ENCODE results near the gene KIF17.

The KIF17 gene

DNA sequence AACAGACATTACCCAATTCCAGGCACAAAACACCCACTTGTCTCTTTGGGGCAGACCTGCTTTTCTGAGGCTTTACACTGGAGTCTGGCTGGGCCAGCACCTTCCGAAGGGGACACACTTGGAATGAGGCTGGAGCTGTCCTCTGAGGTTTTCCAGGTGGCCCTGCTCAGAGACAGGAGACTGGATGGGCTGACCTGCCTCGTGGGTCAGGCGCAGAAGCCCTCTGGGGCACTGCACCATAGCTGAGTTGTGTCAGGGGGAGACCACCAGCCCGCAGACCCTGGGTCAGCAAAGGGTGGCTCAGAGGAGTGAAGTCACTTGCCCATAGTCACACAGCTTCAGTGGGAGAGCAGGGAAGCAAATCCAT is 12.9 kb upstream of the KIF17 start:
- ATAC-seq (ENCODE audit: low read depth) = no peak
- DNase-seq (ENCODE audit: low spot score) = no peak
- H3K27me3 ChIP-seq (ENCODE audit: insufficient read depth, poor library complexity, severe bottlenecking) = no peaks in the 10 kb centered on the region
- no peaks in the 10 kb centered on the region for H3K9me3 ChIP-seq (ENCODE audit: severe bottlenecking)
- H3K36me3 ChIP-seq (ENCODE audit: low read depth) = no peaks in the 10 kb centered on the region
- no peak overlapping the region for H3K4me3 ChIP-seq (ENCODE audit: severe bottlenecking)
- TF ChIP-seq, protein P1, sequence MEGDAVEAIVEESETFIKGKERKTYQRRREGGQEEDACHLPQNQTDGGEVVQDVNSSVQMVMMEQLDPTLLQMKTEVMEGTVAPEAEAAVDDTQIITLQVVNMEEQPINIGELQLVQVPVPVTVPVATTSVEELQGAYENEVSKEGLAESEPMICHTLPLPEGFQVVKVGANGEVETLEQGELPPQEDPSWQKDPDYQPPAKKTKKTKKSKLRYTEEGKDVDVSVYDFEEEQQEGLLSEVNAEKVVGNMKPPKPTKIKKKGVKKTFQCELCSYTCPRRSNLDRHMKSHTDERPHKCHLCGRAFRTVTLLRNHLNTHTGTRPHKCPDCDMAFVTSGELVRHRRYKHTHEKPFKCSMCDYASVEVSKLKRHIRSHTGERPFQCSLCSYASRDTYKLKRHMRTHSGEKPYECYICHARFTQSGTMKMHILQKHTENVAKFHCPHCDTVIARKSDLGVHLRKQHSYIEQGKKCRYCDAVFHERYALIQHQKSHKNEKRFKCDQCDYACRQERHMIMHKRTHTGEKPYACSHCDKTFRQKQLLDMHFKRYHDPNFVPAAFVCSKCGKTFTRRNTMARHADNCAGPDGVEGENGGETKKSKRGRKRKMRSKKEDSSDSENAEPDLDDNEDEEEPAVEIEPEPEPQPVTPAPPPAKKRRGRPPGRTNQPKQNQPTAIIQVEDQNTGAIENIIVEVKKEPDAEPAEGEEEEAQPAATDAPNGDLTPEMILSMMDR (IDR thresholded peaks at IDR 0.05; ENCODE audit: poor library complexity, severe bottlenecking) = no peak
- peaks cover 12% of the 10 kb centered on the region for H3K4me1 ChIP-seq (ENCODE audit: insufficient read depth, poor library complexity, severe bottlenecking)
- H3K27ac ChIP-seq (ENCODE audit: poor library complexity, severe bottlenecking) = peak overlapping the region; percentile 95

DNA sequence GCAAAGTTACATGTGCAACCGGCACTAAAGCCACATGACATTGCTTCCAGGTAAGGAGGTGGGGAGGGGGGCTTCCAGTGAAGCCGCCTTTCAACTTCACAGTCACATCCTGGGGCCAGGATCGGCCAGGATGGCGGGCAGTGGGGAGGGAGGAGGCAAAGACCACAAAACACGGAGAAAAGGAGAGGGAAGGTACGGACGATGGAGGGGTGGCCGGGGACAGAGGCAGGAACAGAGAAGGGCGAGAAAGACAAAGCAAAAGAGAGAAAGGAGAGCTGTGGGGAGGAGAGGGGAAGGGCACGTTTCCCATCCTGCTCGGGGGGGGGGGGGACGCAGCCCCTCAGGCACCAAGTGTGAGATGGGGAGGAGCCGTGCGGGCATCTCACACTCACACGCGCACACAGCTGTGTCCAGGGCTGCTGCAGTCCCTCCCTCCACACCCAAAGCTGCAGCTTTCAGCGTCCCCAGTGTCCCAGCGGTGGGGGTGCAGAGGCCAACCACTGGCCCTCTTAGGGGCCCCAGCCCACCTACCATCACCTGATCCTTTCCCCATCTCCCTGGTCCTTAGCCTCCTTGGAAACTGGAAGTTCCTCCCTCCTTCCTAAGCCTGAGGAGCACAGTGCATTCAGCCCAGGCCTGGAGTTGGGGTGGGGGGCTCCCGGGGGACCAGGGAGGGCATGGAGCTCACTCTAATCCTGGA is 12.3 kb upstream of the KIF17 start:
- no peak overlapping the region for H3K27ac ChIP-seq (ENCODE audit: poor library complexity, severe bottlenecking)

DNA sequence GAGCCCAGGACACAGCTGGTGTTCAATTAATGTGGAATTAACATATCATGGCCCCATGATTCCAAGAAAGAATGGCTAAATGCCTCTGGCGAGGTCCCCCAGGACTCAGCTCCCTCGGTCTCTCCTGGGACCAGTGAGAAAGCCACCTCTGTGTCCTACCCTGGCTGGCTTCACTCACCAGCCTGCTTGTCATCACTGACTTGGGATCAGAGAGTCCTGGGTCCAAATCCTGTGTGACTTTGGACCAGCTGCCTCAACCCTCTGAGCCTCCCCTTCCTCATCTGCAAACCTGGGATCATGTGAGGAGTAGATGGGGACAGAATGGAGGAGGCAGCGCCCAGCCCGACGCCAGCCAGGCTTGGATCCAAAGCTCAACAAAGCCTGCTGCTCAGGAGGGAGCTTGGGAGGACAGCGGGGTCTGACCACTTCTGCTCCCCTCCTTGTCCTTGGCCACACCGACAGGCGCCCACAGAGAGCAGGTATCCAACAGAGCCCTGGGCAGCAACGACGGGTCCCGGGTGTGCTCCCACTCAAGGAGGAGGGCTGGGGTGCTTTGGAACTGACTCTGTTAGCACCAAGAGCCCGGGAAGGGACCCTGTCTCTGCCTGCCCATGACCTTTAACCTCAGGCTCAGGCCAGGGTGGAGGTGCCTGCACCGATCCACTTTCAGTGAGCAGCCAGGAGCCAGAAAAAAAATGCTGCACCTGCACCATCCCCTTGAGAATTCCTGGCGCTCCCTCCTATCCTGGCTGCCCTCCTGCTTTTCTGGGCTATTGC is 11.5 kb upstream of the KIF17 start:
- peaks cover 8% of the 10 kb centered on the region for H3K4me1 ChIP-seq (ENCODE audit: insufficient read depth, poor library complexity, severe bottlenecking)
- ATAC-seq (ENCODE audit: low read depth) = no peak
- no peaks in the 10 kb centered on the region for H3K36me3 ChIP-seq (ENCODE audit: low read depth)

More for the DNA sequence above, 12.3 kb upstream of the KIF17 start:
- ATAC-seq (ENCODE audit: low read depth) (no peak), DNase-seq (ENCODE audit: low spot score) (no peak)
- H3K27me3 ChIP-seq (ENCODE audit: insufficient read depth, poor library complexity, severe bottlenecking) = no peaks in the 10 kb centered on the region
- no peak overlapping the region for H3K4me3 ChIP-seq (ENCODE audit: severe bottlenecking)
- peaks cover 9% of the 10 kb centered on the region for H3K4me1 ChIP-seq (ENCODE audit: insufficient read depth, poor library complexity, severe bottlenecking)
- no peaks in the 10 kb centered on the region for H3K36me3 ChIP-seq (ENCODE audit: low read depth)
- TF ChIP-seq, protein P1 (IDR thresholded peaks at IDR 0.05; ENCODE audit: poor library complexity, severe bottlenecking) = no peak
- H3K9me3 ChIP-seq (ENCODE audit: severe bottlenecking) = no peaks in the 10 kb centered on the region

DNA sequence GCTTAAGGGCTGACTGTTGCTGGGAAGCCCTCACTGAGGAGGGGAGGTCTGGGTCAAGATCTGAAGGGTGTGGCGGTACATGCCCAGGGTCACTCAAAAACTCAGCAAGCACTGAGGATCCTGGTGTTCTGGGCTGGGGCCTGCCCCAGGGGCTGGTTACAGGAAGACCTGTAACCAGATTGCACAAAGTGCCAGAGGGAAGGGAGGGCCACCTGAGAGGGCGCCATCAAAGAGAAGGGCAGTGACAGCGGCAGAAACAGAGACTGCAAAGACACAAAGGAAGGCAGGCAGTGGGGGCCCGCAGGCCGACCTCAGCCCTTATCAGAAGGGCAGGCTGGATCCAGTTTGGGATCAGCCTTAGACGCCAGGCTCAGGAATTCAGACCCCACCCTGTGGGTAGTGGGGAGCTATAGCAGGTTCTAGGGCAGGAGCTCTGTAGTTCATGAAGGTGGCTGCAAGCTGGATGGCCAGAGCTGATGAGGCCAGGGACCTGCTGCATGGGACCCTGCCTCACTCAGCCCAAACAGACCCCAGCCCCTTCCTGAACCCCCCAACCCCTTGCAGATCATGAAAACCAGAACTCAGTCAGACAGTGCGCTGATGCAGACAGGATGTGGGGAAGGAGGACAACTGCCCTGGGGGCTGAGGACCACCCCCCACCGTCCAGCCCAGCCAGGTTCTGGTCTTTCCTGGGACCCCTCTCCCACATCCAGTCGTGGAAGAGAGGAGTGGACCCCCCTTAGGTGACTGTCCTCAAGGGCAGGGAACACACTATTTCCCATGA is 10.8 kb upstream of the KIF17 start:
- Histone ChIP-seq H3K27me3 (ENCODE audit: insufficient read depth, poor library complexity, severe bottlenecking) (no peaks in the 10 kb centered on the region), H3K9me3 (ENCODE audit: severe bottlenecking) (no peaks in the 10 kb centered on the region), H3K4me1 (ENCODE audit: insufficient read depth, poor library complexity, severe bottlenecking) (peaks cover 4% of the 10 kb centered on the region), H3K36me3 (ENCODE audit: low read depth) (no peaks in the 10 kb centered on the region), H3K27ac (ENCODE audit: poor library complexity, severe bottlenecking) (no peak overlapping the region), H3K4me3 (ENCODE audit: severe bottlenecking) (no peak overlapping the region)
- ATAC-seq (ENCODE audit: low read depth) (no peak), DNase-seq (ENCODE audit: low spot score) (no peak)
- TF ChIP-seq, protein P1 (IDR thresholded peaks at IDR 0.05; ENCODE audit: poor library complexity, severe bottlenecking) = no peak

More for the DNA sequence above, 11.5 kb upstream of the KIF17 start:
- H3K27ac ChIP-seq (ENCODE audit: poor library complexity, severe bottlenecking) = no peak overlapping the region
- no peak for DNase-seq (ENCODE audit: low spot score)
- H3K4me3 ChIP-seq (ENCODE audit: severe bottlenecking) = no peak overlapping the region
- TF ChIP-seq, protein P1 (IDR thresholded peaks at IDR 0.05; ENCODE audit: poor library complexity, severe bottlenecking) = no peak
- H3K27me3 ChIP-seq (ENCODE audit: insufficient read depth, poor library complexity, severe bottlenecking) = no peaks in the 10 kb centered on the region
- no peaks in the 10 kb centered on the region for H3K9me3 ChIP-seq (ENCODE audit: severe bottlenecking)
